GM15510 (cell line): ENCODE measurements around the gene FRMD4B.

ENCODE experiments used
- POLR2A ChIP-seq: IDR thresholded peaks from 3 replicates; pipeline ENCODE4 v1.6.1; 2011; ENCODE audit warnings: borderline replicate concordance; ENCODE audit not compliant: insufficient read length; ENCODE audit errors: extremely low read depth

Gene FRMD4B

GRCh38 chr3:69328103-69328962, 57.6 kb downstream of the FRMD4B start:
- no peak for TF ChIP-seq POLR2A

- no peak for TF ChIP-seq POLR2A
Observed at GRCh38 chr3:69326855-69327300, 59.0 kb downstream of the FRMD4B start.

DNA sequence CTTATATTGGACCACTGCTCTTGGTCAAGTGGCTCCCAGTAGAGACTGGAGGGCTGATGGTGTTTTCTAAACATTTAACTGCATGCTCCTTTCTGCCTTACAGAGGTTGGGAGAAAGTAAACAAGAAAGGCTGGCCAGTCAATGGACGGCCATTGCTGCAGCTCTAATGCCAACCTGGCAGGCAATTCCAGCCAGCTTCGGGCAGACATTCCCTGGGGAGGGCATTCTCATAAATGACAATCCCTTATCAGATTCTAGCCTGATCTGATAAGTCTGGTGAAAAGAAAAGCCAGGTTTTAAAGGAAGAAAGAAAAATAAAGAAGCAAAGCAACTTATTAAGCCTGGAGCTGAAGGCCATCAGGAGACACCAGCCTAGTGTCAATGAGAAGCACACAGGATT, 60.7 kb downstream of the FRMD4B start:
- TF ChIP-seq POLR2A: no peak

DNA sequence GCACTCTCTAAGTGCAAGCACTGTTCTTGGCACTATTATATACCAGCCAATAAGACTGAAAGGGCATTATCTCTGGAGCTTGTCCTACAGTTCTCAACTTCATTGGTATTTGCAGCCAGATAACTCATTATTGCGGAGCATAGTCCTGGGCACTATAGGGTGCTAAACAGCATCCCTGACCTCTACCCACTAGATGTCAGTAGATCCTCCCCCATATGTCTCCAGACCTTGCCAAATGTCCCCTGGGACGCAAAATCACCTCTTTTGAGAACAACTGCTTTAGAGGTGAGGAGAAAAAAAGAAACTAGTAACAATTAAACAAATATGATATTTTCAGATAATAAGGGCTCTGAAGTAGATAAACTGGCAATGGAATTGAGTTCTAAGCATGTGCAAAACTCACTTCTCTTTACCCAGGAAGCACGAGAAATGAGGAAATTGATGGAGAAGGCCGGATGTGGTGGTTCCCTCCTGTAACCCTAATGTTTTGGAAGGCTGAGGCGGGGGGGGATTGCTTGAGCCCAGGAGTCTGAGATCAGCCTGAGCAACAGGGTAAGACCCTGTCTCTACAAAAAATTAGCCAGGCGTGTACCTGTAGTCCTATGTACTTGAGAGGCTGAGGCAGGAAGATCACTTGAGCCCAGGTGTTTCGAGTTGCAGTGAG, 61.4 kb downstream of the FRMD4B start:
- no peak for TF ChIP-seq POLR2A

DNA sequence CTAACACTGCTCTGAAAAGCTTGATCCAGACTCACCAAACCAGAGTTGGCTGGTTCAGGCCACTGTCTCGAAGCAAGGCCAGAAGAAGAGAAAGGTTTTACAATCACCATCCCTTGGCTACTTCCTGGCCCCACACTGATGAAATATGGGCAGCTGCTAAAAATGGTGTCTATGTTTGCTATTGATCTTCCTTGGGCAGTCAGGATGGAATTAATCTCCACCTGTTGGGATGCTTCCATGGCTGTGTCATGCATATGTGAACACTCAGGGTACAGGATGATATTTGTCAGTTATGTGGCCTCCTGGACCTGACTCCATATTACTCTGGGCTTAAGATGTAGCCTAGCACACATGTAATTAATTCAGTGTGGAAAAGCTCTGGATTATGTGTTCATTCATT, 61.9 kb downstream of the FRMD4B start:
- TF ChIP-seq POLR2A: no peak

GRCh38 chr3:69322158-69322509, 63.8 kb downstream of the FRMD4B start:
- TF ChIP-seq POLR2A: no peak

DNA sequence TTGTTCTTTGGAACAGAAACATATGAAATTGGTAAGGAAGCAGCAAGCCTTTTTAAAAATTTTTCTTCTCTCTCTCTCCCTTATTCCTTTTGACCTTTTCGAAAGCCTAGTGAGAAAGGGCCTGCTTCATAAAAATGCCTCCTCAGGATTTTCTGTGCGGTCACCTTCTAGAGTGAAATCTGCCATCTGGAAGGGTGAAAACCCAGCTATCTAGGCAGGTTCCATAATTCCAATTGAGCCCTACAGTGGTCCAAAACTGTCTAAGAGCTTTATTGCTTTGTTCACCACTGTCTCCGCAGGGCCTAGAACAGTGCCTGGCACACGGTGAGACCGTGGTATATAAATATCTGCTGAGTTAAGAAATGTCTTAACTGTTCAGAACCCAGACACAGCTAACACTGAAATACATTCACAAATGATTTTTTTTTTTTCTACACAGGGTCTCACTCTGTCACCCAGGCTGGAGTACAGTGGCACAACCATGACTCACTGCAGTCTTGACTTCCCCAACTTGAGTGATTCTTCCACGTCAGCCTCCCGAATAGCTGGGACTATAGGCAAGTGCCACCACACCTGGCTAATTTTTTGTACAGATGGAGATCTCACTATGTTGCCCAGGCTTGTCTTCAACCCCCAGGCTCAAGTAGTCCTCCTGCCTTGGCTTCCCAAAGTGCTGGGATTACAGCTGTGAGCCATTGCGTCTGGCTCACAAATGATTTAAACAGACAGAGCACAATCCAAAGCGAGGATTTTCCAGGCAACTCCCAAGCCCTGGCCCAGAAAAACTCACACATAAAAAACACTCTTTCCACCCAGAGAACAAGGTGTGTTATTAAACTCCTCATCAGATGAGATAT, 64.4 kb downstream of the FRMD4B start:
- no peak for TF ChIP-seq POLR2A

- no peak for TF ChIP-seq POLR2A
Observed at GRCh38 chr3:69320871-69321271, 65.0 kb downstream of the FRMD4B start.

DNA sequence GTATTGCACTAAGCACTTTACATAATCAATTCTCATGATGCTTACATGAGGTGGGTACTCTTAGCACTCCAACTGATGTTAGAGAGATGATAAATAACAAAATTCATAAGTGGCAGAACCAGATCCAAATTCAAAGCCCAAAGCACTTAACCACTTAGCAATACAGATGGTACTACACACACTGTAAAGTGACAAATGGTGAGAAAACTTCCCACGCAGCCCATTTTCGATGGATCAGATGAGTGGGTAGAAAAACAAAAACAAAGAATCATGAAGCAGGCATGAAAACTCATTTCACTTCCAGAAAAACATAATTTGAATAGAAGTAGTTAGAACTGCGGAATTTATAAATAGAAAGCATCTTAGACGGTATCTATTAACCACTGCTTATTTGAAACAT, 66.2 kb downstream of the FRMD4B start:
- TF ChIP-seq POLR2A: no peak

DNA sequence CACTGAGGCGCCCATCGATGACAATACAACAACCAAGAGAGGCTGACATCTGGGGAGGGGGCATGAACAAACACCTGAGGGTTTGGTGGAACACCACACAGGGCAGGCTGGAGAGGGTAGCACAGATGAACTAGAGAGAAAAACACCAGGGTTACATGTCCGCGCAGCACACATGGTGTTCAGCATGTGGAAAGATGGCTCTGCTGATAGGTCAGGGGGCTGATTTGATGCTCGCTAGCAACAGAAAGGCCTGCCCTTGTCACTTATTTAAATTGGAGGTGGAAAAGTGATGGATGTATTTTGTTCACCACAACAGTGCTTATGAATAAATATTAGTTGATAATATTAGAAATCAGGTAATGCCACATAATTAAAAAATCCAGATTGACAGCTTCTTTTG, 67.5 kb downstream of the FRMD4B start:
- TF ChIP-seq POLR2A: no peak

DNA sequence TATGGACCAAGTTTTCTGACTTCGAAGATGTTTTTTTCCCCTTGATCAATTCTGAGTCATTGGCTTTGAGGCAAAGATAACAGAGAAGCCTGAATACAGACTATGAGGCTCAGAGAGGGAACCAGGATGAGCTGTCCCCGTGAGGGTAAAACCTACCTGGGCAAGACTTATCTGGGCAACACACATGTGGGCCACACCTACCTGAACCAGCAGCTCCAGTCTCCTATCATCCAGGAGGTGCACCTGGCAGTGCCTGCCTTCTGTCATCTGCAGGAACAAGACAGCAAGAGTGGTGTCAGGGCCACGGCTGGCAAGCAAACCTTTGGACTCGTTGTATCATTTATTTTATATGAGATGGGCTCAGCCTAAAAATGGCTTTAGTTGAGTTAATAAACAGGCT, 72.6 kb downstream of the FRMD4B start:
- no peak for TF ChIP-seq POLR2A

DNA sequence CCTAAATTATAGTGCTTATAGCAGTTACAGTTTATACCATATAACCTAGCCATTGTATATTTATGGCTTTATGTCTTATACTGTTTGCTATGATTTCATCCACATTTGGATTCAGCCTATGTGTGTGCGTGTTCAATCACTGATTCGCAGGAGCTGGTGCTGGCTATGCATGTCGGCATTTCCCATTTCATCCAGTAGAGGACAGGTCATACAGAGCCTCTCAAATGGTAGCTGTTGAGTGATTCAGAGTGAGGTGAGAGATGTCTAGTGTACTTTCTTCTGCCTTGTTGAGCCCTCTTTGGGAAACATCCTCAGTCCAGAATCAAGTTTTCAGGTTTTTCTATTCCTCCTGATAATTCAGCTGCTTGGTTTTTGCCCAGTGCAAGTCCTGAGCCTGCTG, 76.1 kb downstream of the FRMD4B start:
- no peak for TF ChIP-seq POLR2A

DNA sequence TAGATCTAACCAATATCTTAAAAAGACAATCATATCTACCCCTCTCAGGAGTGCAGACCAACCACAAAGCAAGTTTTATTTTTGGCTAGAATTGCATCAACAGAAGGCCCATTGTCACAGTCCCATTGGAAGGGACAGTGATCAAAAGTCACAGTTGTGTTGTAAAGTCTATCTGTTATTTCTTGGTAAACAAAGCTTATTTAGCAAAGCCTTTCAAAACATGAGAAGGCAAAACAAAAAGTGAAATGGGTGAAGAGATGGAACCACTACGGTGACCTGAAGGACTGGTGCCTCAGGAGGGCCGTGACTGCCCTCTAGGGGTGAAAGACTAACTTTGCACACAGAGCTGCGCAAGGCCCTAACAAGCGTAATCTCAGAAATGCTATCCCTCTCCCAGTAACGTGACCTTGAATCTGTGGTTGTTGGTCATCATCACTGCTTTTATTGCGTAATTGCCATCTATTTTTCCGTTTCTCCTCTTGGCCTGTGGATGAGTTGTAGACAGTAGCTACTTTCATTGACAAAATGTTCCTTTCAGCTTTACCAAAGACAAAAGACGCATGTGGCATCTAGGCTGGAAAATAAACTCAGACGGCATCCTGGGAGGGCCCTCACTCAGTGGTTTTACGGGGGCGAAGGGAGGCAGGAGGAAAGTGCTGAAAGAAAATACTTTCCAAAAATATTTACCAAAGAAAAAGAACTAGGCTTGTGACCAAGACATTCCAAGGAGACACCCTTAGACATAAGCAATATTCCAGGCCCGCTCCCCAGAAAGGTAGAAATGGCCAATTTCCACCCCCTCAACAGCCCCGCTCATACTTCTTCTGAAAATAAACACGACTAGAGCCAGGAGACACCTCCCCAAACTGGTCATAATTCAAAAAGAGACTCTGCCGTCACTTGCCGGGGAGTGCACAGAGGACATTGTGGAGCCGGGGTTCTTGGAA, 79.4 kb downstream of the FRMD4B start:
- TF ChIP-seq POLR2A: no peak

GRCh38 chr3:69305011-69305410, 80.9 kb downstream of the FRMD4B start:
- TF ChIP-seq POLR2A: no peak
